HS-27A (cell line): ENCODE data around the gene OR8K3.

Source experiments
- DNase-seq: peaks from one replicate; pipeline ENCODE4 v3.0.0-alpha.2; 2012; ENCODE audit warnings: low read depth, missing footprints

The OR8K3 gene

DNA sequence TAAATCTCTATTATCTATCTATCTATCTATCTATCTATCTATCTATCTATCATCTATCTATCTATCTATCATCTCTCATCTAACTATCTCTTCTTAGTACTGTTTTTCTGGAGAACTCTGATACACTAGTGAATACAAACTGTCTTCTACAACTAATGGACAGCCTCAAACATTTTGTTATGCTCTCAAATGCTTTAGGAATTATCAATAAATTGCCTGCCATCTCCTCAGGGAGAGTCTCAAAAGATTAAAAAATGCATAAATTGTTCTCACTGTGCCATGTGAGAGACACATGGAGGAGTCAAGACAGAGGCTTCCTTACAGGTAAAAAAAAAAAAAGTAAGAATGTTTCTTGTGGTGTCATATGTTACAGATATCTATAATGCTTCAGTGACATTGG is at the start of gene OR8K3:
TSS of gene OR8K3 (plus strand) at position 301 of the 400 bp plus-strand sequence. CDS start 3,163 bp downstream, outside the sequence.
- DNase-seq, result no peak

DNA sequence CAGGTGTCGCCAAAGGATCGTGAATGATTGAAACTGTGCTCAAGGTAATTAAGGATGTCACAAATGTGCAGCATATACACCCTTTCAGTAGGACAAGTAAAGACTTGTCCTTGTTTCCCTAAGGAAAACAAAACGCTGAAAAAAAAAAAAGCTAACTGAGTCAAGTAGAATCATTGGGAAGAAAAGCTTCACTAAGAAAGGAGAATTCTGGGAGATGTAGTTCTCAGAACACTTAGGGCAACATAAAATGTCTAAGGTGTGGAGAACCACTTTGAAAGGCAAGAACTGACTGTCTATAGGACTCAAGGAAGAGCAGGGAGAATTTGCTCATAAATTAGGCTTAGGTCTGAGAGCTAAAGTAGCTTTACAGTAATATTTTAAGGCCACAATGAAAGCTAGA is 43.9 kb upstream of the OR8K3 start:
- no peak for DNase-seq

DNA sequence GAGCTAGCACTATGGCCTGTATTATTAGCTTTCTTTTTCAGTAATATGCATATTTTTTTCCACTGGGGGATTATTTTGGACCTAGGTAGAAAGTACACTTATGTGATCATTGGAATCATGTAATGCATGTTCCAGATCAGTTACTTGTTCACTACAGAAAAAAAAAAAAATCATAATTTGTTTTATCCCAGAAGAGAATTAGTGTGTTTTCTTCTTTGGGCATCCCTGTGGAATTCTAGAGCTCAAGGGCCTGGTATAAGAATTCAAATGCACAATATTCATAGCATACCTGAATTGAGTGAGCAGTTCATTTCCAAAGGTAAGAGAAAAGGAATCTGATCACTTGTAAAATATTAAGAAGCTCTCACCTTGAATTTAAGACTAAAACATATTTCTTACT is 41.1 kb upstream of the OR8K3 start, which contains the start of gene OR5T1:
TSS of gene OR5T1 (plus strand) at position 301 of the 400 bp plus-strand sequence. CDS start 1,485 bp downstream, outside the sequence.
- no peak for DNase-seq

DNA sequence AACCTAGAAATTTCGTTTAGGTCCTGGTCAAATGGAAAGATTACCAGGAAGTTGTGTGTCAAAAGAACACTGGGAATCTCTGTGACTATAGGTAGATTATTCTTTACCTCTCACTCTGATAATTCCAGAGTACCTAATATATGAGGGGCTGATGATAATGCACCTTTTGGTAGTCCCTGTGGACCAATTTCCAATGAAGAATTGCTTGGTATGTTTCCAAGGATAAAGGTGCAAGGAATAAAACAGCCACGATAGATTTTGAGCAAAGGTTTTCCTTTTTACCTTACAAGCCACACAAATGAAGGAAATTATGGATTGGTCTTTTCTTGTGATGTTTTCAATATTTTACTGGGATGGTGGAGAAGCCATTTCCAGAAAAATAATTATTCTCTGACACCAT is 22.8 kb upstream of the OR8K3 start, which contains the start of gene OR8H1:
TSS of gene OR8H1 (minus strand) at position 101 of the 400 bp plus-strand sequence. CDS start 1,192 bp downstream, outside the sequence.
- DNase-seq, result no peak

DNA sequence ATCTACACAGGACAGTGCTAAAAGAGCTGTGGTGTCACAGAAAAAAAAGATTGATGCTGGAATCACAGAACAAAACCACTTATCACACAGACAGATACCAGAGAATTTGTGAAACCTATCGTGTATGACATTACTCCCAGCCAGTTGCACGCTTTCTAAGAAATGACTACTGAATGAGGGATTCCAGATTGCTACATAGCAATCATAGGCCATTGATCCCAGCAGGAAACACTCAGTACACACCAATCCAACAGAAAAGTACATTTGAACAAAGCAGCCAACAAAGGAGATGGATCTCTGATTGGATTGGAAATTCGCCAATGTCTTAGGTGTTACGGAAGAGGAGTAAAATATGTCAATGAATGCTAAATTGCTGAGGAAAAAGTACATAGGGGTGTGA is 18.0 kb upstream of the OR8K3 start:
- no peak for DNase-seq

DNA sequence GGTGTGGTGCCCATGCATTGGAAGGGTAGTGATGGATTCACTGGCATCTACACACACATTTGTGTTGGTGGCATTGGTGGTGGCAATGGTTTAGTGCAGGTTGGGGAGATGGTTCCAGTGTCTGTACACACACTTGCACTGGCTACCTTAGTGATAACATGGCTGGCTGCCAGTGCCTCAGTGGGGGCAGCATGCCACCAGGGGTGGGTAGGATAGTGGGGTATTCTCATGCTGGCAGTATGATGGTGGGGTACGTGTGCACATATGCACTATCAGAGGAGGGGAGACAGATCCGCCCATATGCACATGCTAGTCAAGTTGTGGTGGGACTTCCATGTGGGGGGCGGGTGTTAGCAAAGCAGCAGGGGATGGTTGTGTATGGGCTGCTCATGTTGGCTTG is 7.1 kb upstream of the OR8K3 start:
- DNase-seq, result no peak

DNA sequence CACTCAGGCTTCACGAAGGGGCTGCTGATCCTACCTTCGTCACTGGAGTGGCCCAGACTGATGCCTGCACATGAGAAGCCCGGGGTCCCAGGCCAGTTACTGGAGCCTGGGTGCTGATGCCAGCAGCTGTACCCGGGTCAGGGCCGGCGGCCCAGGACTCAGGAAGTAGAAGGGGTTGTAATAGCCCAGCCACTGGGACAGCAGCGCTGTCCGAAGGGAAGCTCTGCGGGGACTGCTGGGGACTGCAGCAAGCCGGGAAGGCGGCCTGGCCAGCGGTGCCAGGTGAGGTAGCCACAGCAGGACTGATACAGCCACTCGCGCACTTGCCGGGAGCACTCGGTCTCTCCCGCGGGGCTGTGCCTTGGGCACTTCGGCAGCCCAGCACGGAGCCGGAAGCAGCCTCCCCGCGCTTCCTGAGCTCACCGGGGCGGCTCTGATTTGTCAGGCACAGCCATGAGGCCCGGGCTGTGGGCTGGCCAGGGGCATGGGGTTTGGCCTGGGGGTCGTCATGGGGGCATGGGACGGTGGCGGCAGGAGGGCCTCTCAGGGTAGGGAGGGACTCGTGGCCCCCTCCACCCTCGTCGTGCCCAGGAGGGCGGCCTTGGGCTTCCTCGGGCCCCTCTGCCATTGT is 17.0 kb downstream of the OR8K3 start:
- no peak for DNase-seq

DNA sequence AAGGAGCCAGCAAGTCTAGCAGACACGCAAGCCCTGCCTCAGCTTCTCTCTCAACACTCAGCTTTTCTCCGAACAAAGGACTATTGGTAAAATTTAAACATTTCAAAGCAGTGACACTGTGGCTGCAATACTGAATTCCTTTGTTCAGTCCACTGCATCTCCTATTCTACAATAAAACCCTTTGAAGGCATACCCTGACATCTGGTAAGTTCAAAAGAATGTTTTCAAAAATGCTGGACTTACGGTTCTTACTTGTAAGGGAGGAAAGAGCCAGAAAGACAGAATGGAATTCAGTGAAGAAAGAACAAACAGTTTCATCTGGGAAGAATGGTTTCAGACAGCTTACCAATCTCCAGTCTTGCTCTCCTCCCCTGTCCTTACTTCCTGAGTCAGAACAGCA is 18.2 kb downstream of the OR8K3 start:
- no peak for DNase-seq

DNA sequence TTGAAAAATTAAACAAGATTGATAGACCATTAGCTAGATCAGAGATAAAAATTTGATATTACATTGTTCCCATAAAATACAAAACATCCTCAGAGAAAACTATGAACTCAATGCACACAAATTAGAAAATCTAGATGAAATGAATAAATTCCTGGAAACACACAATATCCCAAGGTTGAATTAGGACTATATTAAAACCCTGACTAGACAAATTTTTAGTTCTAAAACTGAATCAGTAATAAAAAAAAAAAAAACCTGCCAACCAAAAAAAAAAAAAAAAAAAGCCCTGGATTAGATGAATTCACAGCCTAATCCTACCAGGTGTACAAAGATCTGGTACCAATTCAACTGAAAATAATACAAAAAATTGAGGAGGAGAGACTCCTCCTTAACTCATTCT is 25.3 kb downstream of the OR8K3 start:
- no peak for DNase-seq

DNA sequence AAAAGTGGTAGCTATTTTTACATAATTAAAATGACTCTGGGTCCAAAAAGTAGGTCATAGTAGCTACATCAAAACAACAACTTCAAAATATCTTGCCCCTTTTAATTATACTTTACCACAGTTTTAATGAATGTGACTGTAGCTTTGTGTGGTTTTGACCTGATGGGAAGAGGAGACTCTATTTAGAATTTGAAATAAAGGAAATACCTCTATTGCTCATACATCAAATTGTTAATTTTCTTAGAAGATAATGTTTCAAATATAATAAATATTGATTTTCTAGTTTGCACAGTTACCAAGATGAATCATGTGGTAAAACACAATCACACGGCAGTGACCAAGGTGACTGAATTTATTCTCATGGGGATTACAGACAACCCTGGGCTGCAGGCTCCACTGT is 30.8 kb downstream of the OR8K3 start, which contains the start of gene OR8K1:
TSS of gene OR8K1 (plus strand) at position 301 of the 400 bp plus-strand sequence. CDS start at position 301, 0 bp downstream.
- no peak for DNase-seq

DNA sequence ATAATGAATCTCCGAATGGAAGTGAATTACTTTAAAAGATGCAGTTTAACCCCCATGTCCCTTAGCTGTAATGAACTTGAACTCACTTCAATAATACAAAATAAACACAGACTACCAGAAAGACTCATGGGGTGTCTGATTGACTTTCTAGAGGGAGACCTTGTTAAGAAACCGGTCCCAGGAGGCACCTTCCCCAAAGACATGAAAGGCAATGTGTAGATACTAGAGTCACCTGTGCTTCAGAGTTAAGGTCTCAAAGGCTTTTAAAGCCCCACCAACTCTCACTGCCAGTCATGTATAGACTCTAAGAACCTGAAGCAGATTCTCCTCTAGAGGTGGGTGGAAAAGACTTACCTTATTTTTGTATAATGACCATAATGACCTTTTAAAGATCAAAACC is 39.0 kb downstream of the OR8K3 start, which contains the start of gene OR8J1:
TSS of gene OR8J1 (plus strand) at position 301 of the 400 bp plus-strand sequence. CDS start 5,956 bp downstream, outside the sequence.
- no peak for DNase-seq
